GM18499 (cell line): ENCODE data around the gene UBL7.
"Not testable (repeated sequence)": the region's sequence is repeated elsewhere in the genome, so short reads cannot be mapped to it uniquely, and the experiment has no call there.

Experiments used
- ATAC-seq: cut with Tn5 transposase; IDR thresholded peaks from one replicate; pipeline ENCODE4 v1.9.1; 2021; ENCODE audit warnings: moderate number of reproducible peaks; ENCODE audit not compliant: insufficient read depth, unreplicated experiment

The UBL7 gene

GRCh38 chr15:74460871-74461846 lies at the start of gene UBL7:
Gene UBL7 (minus strand): TSS chr15:74461160. CDS start chr15:74458867, 2,293 bp downstream.
- peak; percentile 62 for ATAC-seq

- ATAC-seq = no peak
Measured at GRCh38 chr15:74506515-74506840, 45.5 kb upstream of the UBL7 start.

- ATAC-seq = no peak
Measured at GRCh38 chr15:74505837-74506514, 45.0 kb upstream of the UBL7 start.

- ATAC-seq = no peak
Measured at GRCh38 chr15:74504836-74505235, 43.9 kb upstream of the UBL7 start.

GRCh38 chr15:74504418-74504817 lies 43.5 kb upstream of the UBL7 start:
- ATAC-seq = no peak

GRCh38 chr15:74502301-74502700 lies 41.3 kb upstream of the UBL7 start:
- no peak for ATAC-seq

- ATAC-seq = no peak
Measured at GRCh38 chr15:74500401-74500800, 39.4 kb upstream of the UBL7 start.

GRCh38 chr15:74499366-74499765 lies 38.4 kb upstream of the UBL7 start:
- no peak for ATAC-seq

- no peak for ATAC-seq
Measured at GRCh38 chr15:74497584-74497983, 36.6 kb upstream of the UBL7 start.

GRCh38 chr15:74496648-74497047 lies 35.7 kb upstream of the UBL7 start:
- no peak for ATAC-seq

- ATAC-seq = no peak
Measured at GRCh38 chr15:74490339-74490689, 29.4 kb upstream of the UBL7 start.

- no peak for ATAC-seq
Measured at GRCh38 chr15:74489518-74490338, 28.8 kb upstream of the UBL7 start.

- no peak for ATAC-seq
Measured at GRCh38 chr15:74488776-74489175, 27.8 kb upstream of the UBL7 start.

GRCh38 chr15:74482661-74483060 lies 21.7 kb upstream of the UBL7 start:
- ATAC-seq = no peak

GRCh38 chr15:74480364-74480763 lies 19.4 kb upstream of the UBL7 start:
- ATAC-seq = not testable (repeated sequence)

- not testable (repeated sequence) for ATAC-seq
Measured at GRCh38 chr15:74471621-74472020, 10.7 kb upstream of the UBL7 start.

- no peak for ATAC-seq
Measured at GRCh38 chr15:74470631-74471395, 9.9 kb upstream of the UBL7 start.

- no peak for ATAC-seq
Measured at GRCh38 chr15:74468341-74469032, 7.5 kb upstream of the UBL7 start.

- ATAC-seq = no peak
Measured at GRCh38 chr15:74466570-74466969, 5.6 kb upstream of the UBL7 start.
